NCI-H1105 treated with DMSO at 0.1 percent for 48 hours (cell line): ENCODE data around the gene STYXL2.

Experiments used
- DNase-seq: peaks from one replicate; lab custom pipeline; 2025; lab: John Stamatoyannopoulos, UW

STYXL2 gene

DNA sequence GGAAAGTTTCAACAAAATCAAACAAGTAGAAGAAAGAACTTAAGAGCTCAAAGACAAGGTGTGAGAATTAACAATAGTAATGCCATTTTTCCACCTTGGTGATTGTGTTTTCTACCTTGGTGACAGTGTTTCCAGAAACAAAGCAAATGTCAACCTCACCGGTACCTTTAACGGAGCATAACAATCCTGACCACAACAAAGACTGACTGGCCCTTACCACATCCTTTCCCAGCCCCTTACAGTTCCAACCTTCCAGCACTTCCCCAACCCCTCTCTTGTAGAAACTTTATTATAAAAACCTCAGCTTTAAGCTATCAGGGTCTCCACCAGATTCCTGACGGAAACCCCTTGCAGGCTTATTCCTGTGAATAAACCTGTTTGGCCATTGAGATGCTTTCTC lies 16.7 kb downstream of the STYXL2 start:
- no peak for DNase-seq

DNA sequence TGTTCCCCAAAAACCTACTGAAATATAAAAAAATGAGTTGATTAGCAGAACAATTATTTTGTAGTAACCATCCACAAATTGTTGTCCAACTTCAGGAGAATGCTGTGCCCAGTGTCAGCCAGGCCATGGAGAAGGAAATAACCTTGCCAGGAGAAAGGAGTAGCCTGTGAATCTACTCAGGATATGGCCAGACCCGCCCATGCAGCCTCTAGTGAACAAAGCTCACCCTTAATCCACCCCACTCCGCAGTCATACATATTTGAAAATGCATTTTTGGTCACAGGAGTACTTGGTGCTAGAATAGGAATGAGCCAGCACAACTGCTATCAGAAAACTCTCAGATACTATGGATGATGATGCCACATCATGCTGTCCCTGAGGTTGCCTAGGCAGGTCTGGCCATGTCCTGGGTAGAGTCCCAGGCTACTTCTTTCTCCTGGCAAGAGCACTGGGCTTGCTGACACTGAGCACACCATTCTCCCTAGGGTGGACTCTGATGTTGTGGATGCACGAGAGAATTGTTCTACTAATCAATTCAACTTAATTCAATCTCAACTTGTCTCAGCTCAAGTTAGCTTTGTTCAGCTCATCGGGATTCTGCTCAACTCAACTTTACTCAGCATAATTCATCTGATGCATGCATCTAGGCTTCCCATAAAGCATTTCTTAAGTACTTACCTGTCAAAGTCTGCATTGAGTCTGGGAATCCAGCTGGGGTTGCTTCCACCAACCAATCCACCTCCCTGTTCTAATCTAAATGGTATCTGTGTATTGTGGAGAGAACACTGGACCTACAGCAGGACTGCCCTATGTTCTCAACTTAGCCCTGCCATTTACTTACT lies 18.2 kb downstream of the STYXL2 start:
- DNase-seq: no peak

DNA sequence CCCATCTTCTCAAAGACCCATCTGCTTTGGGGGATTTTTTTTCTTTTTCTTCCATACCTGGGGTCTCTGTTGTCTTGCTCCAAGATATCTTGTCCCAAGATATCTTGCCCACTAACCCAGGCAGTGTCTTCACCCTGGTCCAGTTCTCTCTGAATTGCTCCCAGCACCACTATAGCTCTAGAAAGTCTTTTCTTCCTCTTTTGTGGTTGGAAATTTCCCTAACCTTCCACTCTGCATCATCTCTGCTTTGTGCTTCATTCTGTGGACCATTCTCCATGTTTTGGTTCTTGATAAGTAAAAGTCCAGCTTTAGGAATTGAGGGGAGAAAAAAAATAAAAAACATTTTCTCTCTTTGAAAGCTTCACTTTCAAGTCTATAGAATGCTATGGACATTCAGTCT lies 20.9 kb downstream of the STYXL2 start:
- no peak for DNase-seq

DNA sequence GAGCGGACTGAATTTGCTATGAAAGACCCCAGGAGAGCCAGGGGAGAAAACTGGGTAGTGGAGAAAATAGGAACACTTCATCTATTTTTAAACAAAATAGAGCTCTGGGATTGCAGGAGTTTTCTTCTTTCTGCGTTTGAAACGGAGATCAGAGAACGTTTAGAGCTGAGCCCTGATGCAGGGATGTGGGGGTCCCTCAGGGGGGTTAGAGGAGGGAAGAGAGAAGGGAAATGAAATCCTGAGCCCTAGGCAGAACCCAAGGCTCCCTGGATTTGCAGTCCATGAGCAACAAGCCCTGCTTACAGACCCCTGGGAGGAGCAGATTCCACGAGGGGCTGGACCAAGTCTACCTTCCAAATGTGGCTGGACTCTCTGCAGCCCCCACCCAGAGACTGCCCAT lies 21.8 kb downstream of the STYXL2 start:
- DNase-seq: no peak

DNA sequence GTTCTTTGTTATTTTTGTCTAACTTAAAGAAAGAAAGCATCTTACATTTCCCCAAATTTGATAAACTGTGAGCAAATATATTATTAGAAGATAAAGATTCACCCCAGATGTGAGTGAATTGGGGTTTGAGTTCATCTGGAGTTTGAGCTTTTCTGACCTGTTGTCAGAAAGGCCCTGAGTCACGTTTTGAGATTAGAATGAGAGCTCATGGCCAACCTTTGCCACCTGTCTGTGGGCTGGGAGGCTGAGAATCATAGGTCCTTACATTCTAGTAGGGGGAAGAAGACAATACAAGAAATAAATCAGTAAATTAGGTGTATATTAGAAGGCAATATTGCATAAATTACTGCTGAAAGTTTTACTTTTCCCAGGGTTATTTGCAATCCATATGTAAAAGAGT lies 22.3 kb downstream of the STYXL2 start:
- no peak for DNase-seq

DNA sequence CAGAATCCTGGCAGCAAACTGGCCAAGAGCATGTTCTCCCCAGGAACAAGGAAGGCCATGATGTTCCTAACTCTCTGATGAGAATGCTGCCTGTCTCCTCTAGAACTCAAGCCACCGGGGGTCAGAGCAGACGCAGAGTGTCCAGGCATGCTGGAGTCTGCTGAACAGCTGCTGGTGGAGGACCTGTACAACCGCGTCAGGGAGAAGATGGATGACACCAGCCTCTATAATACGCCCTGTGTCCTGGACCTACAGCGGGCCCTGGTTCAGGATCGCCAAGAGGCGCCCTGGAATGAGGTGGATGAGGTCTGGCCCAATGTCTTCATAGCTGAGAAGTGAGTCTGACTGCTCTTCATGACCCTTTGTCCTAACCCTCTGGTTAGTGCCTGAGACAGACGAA lies 23.4 kb downstream of the STYXL2 start:
- DNase-seq: no peak

DNA sequence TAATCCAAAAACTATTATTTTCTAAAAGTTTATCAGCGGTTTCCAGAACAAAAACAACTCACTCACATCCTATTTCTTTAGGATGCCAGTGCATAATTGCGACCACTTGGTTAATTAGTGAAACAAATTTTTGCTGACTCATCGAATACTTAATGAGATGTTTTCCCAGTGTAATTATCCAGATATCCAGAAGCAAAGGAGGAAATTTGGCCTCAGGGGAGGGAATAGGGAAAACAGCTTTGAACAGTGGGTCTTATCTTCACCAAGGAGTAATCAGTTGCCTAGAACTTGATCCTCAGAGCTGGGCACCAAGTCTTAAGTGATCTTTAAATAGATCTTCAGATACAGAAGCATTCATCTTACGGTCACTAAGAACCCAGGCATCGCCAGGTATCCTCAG lies 24.3 kb downstream of the STYXL2 start:
- peak; percentile 22 for DNase-seq

DNA sequence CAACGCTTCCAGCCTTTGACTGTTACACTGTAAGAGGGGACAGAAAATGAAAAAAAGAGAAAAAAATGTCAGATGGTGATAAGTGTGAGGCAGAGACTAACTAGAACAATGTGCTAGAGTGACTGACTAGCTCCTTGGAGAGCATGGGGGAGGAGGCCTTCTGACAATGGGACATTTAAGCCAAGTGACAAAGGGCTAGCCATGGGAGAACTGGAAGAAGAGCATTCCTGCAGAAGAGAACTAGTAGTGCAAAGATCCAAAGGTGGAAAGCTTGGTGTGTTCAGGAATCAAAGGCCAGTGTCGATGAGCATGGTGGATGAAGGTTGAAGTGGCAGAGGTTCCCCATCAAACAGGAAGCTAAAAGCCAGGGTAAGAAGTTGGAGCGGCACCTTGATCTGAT lies 25.8 kb downstream of the STYXL2 start:
- no peak for DNase-seq

DNA sequence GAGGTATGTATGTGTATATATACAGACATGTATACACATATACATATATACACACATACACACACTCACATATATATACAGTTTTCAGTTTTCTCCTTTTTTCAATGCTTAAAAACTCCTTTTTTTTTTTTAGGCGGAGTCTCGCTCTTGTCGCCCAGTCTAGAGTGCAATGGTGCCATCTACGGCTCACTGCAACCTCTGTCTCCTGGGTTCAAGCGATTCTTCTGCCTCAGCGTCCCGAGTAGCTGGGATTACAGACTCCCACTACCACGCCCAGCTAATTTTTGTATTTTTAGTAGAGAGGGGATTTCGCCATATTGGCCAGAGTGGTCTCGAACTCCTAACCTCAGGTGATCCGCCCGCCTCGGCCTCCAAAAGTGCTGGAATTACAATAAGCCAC lies 27.0 kb downstream of the STYXL2 start:
- DNase-seq: no peak

DNA sequence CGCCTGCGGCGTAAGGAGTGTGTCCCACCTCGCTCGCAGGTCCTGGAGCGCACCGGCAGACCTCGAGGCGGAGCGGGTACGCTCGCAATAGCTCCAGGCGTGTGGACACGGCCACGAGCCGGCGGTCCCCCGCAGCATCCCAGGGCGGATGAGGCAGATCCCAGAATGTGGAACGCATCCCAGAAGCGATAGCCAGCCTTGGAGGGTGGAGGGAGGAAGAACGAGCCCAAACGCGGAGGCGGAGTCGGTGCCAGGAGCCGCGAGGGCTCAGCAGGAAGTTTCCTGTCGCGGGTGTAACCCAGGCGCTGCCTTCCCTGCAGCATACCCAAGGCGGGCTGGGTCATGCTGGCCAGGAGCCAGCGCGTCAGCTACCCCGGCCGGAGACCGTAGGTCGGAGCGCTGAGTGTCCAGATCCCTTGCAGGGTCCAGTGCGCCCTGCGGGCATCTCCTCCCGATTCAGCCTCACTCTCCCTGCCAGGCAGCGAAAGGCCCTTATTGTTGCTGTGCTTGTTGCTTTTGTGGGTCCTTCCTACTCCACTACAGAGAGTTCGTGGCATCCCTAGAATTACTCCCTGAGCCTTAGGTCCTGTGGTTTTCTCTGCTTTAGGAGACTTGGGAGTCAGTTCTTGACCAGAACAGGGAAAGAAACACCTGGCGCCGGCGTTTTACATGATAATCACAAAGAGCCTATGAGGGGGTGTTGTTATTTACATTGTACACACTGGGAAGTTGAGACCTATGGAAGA lies 27.7 kb downstream of the STYXL2 start:
- no peak for DNase-seq

DNA sequence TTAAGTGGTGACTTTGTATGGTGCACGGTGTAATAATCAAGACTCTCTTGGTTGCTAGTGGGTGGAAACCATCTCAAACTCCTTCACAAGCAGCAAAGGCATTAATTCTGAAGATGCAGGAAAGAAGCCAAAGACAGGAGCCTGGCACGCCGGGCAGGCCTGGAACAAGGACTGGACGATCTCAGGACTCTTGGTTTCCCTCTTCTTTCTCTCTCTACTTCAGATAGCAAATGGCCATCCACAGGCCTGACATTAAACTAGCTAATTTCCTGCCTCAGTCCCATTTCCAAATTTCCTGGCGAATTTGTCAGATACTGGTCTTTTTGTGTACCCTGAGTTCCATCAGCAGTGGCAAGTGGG lies 28.2 kb downstream of the STYXL2 start:
- DNase-seq: no peak

DNA sequence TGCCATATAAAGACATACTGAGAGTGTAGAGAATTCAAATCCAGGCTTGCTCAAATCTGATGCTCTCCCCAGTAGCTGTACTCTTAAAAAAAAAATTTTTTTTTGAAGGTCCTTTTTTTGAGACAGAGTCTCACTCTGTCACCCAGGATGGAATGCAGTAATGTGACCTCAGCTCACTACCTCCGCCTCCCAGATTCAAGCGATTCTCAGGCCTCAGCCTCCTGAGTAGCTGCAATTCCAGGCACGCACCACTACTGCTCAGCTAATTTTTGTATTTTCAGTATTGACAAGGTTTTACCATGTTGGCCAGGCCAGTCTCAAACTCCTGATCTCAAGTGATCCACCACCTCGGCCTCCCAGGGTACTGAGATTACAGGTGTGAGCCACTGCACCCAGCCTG lies 28.7 kb downstream of the STYXL2 start:
- DNase-seq: no peak

DNA sequence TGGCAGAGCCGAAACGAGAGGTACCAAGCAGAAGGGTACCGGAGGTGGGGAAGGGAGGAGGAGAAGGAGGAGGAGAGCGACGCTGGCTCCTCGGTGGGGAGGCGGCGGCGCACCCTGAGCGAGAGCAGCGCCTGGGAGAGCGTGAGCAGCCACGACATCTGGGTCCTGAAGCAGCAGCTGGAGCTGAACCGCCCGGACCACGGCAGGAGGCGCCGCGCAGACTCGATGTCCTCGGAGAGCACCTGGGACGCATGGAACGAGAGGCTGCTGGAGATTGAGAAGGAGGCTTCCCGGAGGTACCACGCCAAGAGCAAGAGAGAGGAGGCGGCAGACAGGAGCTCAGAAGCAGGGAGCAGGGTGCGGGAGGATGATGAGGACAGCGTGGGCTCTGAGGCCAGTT lies 32.4 kb downstream of the STYXL2 start:
- DNase-seq: no peak

DNA sequence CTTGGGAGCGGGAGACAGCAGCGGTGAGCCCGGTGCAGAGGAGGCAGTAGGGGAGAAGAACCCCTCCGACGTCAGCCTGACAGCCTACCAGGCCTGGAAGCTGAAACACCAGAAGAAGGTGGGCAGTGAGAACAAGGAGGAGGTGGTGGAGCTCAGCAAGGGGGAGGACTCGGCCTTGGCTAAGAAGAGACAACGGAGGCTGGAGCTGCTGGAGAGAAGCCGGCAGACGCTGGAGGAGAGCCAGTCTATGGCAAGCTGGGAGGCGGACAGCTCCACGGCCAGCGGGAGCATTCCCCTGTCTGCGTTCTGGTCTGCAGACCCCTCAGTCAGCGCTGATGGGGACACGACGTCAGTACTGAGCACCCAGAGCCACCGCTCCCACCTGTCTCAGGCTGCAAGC lies 32.9 kb downstream of the STYXL2 start:
- DNase-seq: no peak

DNA sequence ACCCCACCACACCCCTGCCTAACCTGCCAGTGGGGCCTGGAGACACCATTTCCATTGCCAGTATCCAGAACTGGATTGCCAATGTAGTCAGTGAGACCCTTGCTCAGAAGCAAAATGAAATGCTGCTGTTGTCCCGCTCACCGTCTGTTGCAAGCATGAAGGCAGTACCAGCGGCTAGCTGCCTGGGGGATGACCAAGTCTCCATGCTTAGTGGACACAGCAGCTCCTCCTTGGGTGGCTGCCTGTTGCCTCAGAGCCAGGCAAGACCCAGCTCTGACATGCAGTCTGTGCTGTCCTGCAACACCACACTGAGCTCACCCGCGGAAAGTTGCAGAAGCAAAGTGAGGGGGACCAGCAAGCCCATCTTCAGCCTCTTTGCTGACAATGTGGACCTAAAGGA lies 33.4 kb downstream of the STYXL2 start:
- no peak for DNase-seq

DNA sequence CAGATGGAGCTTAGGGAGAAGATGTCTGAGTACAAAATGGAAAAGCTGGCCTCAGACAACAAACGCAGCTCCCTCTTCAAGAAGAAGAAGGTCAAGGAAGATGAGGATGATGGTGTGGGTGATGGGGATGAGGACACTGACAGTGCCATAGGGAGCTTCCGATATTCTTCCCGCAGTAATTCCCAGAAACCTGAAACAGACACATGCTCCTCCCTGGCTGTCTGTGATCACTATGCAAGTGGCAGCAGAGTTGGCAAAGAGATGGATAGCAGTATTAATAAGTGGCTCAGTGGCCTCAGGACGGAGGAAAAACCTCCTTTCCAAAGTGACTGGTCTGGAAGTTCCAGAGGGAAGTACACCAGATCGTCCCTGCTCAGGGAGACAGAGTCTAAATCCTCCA lies 33.8 kb downstream of the STYXL2 start:
- no peak for DNase-seq

DNA sequence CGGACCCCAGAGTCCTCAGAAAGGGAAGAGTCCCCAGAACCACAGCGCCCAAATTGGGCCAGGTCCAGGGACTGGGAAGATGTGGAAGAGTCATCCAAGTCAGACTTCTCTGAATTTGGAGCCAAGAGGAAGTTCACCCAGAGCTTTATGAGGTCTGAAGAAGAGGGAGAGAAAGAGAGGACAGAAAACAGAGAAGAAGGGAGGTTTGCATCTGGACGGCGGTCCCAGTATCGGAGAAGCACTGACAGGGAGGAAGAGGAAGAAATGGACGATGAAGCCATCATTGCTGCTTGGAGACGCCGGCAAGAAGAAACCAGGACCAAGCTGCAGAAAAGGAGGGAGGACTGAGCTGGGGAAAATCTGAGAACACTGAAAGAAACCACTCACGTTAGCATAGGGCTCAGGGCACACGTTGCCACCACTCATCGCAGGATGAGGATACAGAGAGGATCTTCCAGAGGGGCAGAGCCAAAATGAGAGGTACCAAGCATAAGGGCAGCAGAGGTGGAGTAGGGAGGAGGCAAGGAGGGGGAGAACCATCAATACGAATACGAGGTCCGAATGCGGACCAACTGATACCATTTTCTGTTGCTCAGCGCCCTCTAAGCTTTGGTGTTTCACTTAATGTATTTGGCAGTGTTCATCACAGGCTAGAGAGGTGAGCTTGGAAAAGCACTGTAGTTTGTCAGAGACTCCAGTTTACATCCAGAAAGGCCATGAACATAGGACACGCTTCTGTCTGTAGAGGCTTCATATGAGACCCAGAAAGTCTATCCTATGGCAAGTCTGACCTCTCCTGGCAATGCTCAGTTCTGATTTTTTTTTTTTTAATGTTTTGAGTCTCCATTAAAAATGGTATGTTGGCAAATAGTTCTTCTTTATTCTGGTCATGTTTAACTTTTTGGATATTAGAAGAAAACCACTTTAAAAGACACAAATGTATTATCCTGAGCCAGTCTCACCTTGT lies 34.7 kb downstream of the STYXL2 start:
- no peak for DNase-seq

DNA sequence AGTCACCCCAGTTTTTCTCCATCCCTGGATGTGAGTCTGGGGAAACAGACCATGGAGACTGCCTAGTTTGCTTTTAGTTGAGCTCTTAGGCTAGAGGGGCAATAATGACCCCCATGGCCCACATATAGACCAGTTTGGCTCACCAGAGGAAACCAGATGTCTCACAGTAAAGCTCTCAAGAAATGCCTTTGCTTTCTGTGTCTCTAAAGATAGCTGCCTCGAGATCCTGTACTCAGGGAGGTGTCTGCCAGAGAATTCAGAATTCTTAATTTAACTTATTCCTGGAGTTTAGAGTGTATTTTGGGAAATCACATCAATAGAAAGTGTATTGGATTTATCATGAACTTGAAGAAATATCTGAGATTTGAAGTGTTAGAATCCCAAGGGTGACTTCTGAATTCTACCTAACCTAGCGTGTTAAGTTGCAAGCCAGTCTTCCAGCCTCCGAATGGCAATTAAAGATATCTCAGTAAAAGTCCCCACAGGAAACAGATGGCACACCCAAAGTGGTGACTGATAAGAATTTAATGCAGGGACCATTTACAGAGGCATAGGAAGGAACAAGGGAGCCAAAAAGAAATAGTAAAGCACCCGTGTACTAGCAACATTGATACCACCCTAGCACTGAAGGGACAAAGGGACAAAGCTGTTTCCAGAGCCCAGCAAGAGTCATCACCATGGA lies 37.1 kb downstream of the STYXL2 start:
- no peak for DNase-seq

DNA sequence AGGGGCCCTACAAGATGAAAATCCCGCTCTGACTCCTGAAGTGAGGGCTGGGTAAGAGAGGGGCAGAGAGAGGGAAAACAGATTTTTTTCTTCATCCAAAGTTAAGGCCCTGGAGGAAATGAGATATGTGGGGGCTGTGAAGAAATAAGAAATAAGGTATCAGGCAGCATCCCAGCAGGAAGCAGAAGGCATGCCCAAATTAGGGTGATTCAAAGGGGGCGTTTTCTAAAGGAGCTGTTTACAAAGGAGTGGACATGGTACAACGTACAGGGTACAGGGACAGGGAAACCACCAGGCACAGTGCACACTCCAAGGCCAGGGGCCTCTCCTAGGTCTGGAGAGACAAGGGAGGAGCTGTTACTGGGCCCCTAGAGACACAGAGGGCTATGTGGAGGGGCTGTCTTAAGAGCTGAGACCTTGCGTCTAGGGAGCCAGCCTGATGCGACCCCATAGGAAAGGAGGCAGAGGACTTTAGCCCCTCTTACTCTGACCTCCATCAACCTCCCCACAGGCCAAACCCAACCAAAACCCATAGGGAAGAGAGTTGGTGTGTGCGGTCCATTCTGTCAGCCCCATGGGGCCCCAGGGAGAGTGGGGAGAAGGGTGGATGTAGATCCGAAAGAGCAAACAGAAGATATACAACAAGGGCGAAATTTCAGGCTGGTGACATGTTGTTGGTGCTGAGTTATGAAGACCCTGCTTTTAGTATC lies 38.6 kb downstream of the STYXL2 start:
- no peak for DNase-seq

DNA sequence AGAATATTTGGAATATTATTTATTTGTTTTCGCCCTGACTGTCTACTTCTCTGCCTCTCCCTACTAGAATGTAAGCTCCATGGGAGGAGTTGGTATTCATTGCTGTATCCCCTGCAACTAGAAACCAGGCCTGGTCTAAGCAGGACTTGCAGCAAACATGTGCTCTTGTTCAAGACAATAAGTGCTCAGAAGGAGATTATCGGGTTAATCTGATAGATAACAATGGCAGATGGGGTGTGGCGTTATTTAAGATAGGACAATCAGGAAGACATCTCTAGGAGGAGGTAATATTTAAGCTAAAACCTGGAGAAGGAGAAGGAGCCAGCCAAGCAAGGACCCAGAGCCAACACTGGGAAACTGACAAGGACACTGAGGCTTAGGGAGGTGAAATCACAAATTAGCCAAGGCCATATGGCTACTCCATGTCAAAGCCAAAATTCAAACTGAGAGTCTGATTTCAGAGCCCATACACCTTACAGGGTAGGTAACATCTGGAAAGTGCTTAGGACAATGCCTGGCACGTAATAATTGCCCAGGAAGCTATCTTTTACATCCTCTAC lies 41.5 kb downstream of the STYXL2 start:
- DNase-seq: no peak

DNA sequence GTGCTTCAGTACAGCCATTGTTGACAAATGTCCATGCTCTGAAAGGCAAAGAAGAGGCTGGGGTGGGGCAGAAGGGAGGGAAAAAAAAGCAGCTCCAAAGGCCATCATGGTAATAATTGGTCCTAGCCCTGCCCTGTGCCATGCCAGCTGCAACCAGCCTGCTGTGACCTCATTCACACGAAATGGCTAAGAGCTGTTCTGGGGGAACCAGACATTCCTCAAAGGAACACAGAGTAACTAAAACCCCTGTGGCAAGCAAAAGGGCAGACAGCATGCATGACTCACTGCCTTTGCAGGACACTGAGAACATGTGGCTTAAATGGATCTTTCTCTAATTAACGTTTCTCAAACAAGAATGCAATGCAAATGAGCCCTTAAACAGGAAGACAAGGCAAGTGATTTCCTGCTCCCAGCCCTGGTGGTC lies 42.3 kb downstream of the STYXL2 start:
- no peak for DNase-seq
